ENCODE measurements around the gene ATAD3B.
"Not testable (repeated sequence)": the region's sequence is repeated elsewhere in the genome, so short reads cannot be mapped to it uniquely, and the experiment has no call there.

The ATAD3B gene

GRCh38 chr1:1517973-1518620 lies 46.5 kb downstream of the ATAD3B start:
- Histone ChIP-seq H2BK120ac (ENCODE audit: low read depth, low read length) (no peak overlapping the region), H3K23ac (ENCODE audit: low read length in 2 of 2) (no peak overlapping the region), H3K4ac (ENCODE audit: low read depth in 1 of 2, low read length in 2 of 2) (no peak overlapping the region), H3K27ac (ENCODE audit: low read length, poor library complexity, severe bottlenecking) (no peak overlapping the region), H2BK12ac (ENCODE audit: low read length in 2 of 2) (no peak overlapping the region), H2AFZ (ENCODE audit: low read depth, low read length) (no peak overlapping the region), H2BK5ac (ENCODE audit: low read depth, low read length, poor library complexity, severe bottlenecking) (no peak overlapping the region), H3K4me1 (ENCODE audit: control insufficient read depth, insufficient read depth, low read depth, low read length) (peaks cover 5% of the 10 kb centered on the region), H3K4me3 (ENCODE audit: insufficient read depth in 1 of 2, low read depth in 1 of 2, low read length in 2 of 2) (no peak overlapping the region), H3K36me3 (ENCODE audit: control insufficient read depth in 1 of 2, insufficient read depth in 2 of 2, low read depth in 1 of 2, low read length in 2 of 2) (peaks cover 35 to 73% of the 10 kb centered on the region in 2 experiments), H2BK15ac (ENCODE audit: low read depth, poor library complexity, severe bottlenecking) (no peak overlapping the region), H3K14ac (ENCODE audit: low read length in 2 of 2) (no peak overlapping the region), H3K79me1 (replicated peaks; ENCODE audit: low read length, poor library complexity, severe bottlenecking) (peaks cover 23% of the 10 kb centered on the region), H3K4me2 (ENCODE audit: low read length, poor library complexity, severe bottlenecking) (no peak overlapping the region), H3K9me3 (ENCODE audit: control insufficient read depth, low read length) (no peaks in the 10 kb centered on the region), H3K18ac (ENCODE audit: low read depth in 1 of 2, low read length in 2 of 2) (no peak overlapping the region), H2AK5ac (ENCODE audit: low read length, severe bottlenecking) (no peak overlapping the region), H3K27me3 (ENCODE audit: control insufficient read depth in 1 of 2, insufficient read depth in 1 of 2, low read length in 2 of 2) (no peaks in the 10 kb centered on the region), H4K91ac (ENCODE audit: low read length) (peak overlapping the region; percentile 21), H4K8ac (ENCODE audit: low read length) (peak overlapping the region; percentile 69), H3K9ac (ENCODE audit: low read length) (no peak overlapping the region)
- no peak for DNase-seq
- WGBS: 98% methylated on average over 21 of the region's 28 CpGs

GRCh38 chr1:1518621-1519007 lies 47.0 kb downstream of the ATAD3B start:
- not testable (repeated sequence) for H2AFZ ChIP-seq (ENCODE audit: low read depth, low read length); H3K9ac ChIP-seq (ENCODE audit: low read length); H4K91ac ChIP-seq (ENCODE audit: low read length); H2BK15ac ChIP-seq (ENCODE audit: low read depth, poor library complexity, severe bottlenecking); H3K18ac ChIP-seq (ENCODE audit: low read depth in 1 of 2, low read length in 2 of 2); H2BK120ac ChIP-seq (ENCODE audit: low read depth, low read length); H3K4me1 ChIP-seq (ENCODE audit: control insufficient read depth, insufficient read depth, low read depth, low read length); H2BK5ac ChIP-seq (ENCODE audit: low read depth, low read length, poor library complexity, severe bottlenecking); H3K9me3 ChIP-seq (ENCODE audit: control insufficient read depth, low read length); H2AK5ac ChIP-seq (ENCODE audit: low read length, severe bottlenecking); H3K4me3 ChIP-seq (ENCODE audit: insufficient read depth in 1 of 2, low read depth in 1 of 2, low read length in 2 of 2); H3K27ac ChIP-seq (ENCODE audit: low read length, poor library complexity, severe bottlenecking); H3K4ac ChIP-seq (ENCODE audit: low read depth in 1 of 2, low read length in 2 of 2); H3K27me3 ChIP-seq (ENCODE audit: control insufficient read depth in 1 of 2, insufficient read depth in 1 of 2, low read length in 2 of 2); H3K23ac ChIP-seq (ENCODE audit: low read length in 2 of 2); H2BK12ac ChIP-seq (ENCODE audit: low read length in 2 of 2); DNase-seq; H4K8ac ChIP-seq (ENCODE audit: low read length); H3K4me2 ChIP-seq (ENCODE audit: low read length, poor library complexity, severe bottlenecking); H3K14ac ChIP-seq (ENCODE audit: low read length in 2 of 2)
- Histone ChIP-seq H3K36me3 (ENCODE audit: control insufficient read depth in 1 of 2, insufficient read depth in 2 of 2, low read depth in 1 of 2, low read length in 2 of 2) (peaks cover 35 to 78% of the 10 kb centered on the region in 2 experiments), H3K79me1 (replicated peaks; ENCODE audit: low read length, poor library complexity, severe bottlenecking) (peaks cover 28% of the 10 kb centered on the region)
- 96% methylated on average over 14 of the region's 19 CpGs for WGBS

GRCh38 chr1:1519805-1520505 lies 48.4 kb downstream of the ATAD3B start:
- not testable (repeated sequence) for DNase-seq; H3K9me3 ChIP-seq (ENCODE audit: control insufficient read depth, low read length); H2BK15ac ChIP-seq (ENCODE audit: low read depth, poor library complexity, severe bottlenecking); H3K9ac ChIP-seq (ENCODE audit: low read length); H3K27ac ChIP-seq (ENCODE audit: low read length, poor library complexity, severe bottlenecking); H3K27me3 ChIP-seq (ENCODE audit: control insufficient read depth in 1 of 2, insufficient read depth in 1 of 2, low read length in 2 of 2); H3K4me3 ChIP-seq (ENCODE audit: insufficient read depth in 1 of 2, low read depth in 1 of 2, low read length in 2 of 2); H4K91ac ChIP-seq (ENCODE audit: low read length); H2BK5ac ChIP-seq (ENCODE audit: low read depth, low read length, poor library complexity, severe bottlenecking); H3K4ac ChIP-seq (ENCODE audit: low read depth in 1 of 2, low read length in 2 of 2); H4K8ac ChIP-seq (ENCODE audit: low read length); H3K18ac ChIP-seq (ENCODE audit: low read depth in 1 of 2, low read length in 2 of 2); H2BK120ac ChIP-seq (ENCODE audit: low read depth, low read length); H3K23ac ChIP-seq (ENCODE audit: low read length in 2 of 2); H2BK12ac ChIP-seq (ENCODE audit: low read length in 2 of 2); H3K14ac ChIP-seq (ENCODE audit: low read length in 2 of 2); H3K4me1 ChIP-seq (ENCODE audit: control insufficient read depth, insufficient read depth, low read depth, low read length); H2AFZ ChIP-seq (ENCODE audit: low read depth, low read length); H2AK5ac ChIP-seq (ENCODE audit: low read length, severe bottlenecking); H3K4me2 ChIP-seq (ENCODE audit: low read length, poor library complexity, severe bottlenecking)
- Histone ChIP-seq H3K79me1 (replicated peaks; ENCODE audit: low read length, poor library complexity, severe bottlenecking) (peaks cover 31% of the 10 kb centered on the region), H3K36me3 (ENCODE audit: control insufficient read depth in 1 of 2, insufficient read depth in 2 of 2, low read depth in 1 of 2, low read length in 2 of 2) (peaks cover 35 to 85% of the 10 kb centered on the region in 2 experiments)
- 98% methylated on average over 43 of the region's 51 CpGs for WGBS

- Histone ChIP-seq H3K4me1 (ENCODE audit: control insufficient read depth, insufficient read depth, low read depth, low read length) (no peaks in the 10 kb centered on the region), H3K4me2 (ENCODE audit: low read length, poor library complexity, severe bottlenecking) (no peak overlapping the region), H3K9ac (ENCODE audit: low read length) (no peak overlapping the region), H3K27ac (ENCODE audit: low read length, poor library complexity, severe bottlenecking) (no peak overlapping the region), H3K36me3 (ENCODE audit: control insufficient read depth in 1 of 2, insufficient read depth in 2 of 2, low read depth in 1 of 2, low read length in 2 of 2) (peaks cover 36 to 85% of the 10 kb centered on the region in 2 experiments), H2AFZ (ENCODE audit: low read depth, low read length) (no peak overlapping the region), H4K91ac (ENCODE audit: low read length) (no peak overlapping the region), H3K9me3 (ENCODE audit: control insufficient read depth, low read length) (no peaks in the 10 kb centered on the region), H3K27me3 (ENCODE audit: control insufficient read depth in 1 of 2, insufficient read depth in 1 of 2, low read length in 2 of 2) (no peaks in the 10 kb centered on the region), H3K4me3 (ENCODE audit: insufficient read depth in 1 of 2, low read depth in 1 of 2, low read length in 2 of 2) (no peak overlapping the region), H3K79me1 (replicated peaks; ENCODE audit: low read length, poor library complexity, severe bottlenecking) (peaks cover 29% of the 10 kb centered on the region), H3K4ac (ENCODE audit: low read depth in 1 of 2, low read length in 2 of 2) (no peak overlapping the region), H3K18ac (ENCODE audit: low read depth in 1 of 2, low read length in 2 of 2) (no peak overlapping the region), H4K8ac (ENCODE audit: low read length) (no peak overlapping the region), H2BK12ac (ENCODE audit: low read length in 2 of 2) (no peak overlapping the region), H3K14ac (ENCODE audit: low read length in 2 of 2) (no peak overlapping the region), H2BK5ac (ENCODE audit: low read depth, low read length, poor library complexity, severe bottlenecking) (no peak overlapping the region), H2BK15ac (ENCODE audit: low read depth, poor library complexity, severe bottlenecking) (no peak overlapping the region), H2AK5ac (ENCODE audit: low read length, severe bottlenecking) (no peak overlapping the region), H3K23ac (ENCODE audit: low read length in 2 of 2) (no peak overlapping the region), H2BK120ac (ENCODE audit: low read depth, low read length) (no peak overlapping the region)
- 99% methylated on average over 16 of the region's 19 CpGs for WGBS
- no peak for DNase-seq
These were observed 49.8 kb downstream of the ATAD3B start for GRCh38 chr1:1521331-1521730.
